ENCODE data around the gene C16orf89.
A peak's percentile ranks its signal among the peaks of the same experiment; 100 is the strongest.

The C16orf89 gene

DNA sequence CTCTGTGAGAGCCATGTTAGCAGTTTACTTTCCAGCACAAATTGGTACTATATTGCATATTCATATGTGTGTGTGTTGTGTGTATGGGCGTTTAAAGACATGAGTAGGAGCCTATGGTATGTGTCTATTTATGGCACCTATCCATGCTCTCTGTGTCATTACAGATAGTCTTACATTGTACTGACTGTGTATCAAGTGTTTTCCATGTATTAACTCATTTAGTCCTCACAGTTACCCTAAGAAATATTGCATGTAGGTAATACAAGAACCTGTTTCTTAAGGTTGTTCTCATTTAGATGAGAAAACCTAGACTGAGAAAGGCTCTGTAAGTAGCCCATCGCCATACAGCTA, 7.5 kb upstream of the C16orf89 start:
- H3K27ac ChIP-seq (ENCODE audit: extremely low read depth, low read depth, low read length) = no peak overlapping the region
- no peak overlapping the region for H3K4me3 ChIP-seq (ENCODE audit: low read depth, low read length)
- H3K9me3 ChIP-seq (ENCODE audit: control insufficient read depth, insufficient read depth, low read depth, low read length) = no peaks in the 10 kb centered on the region
- TF ChIP-seq ZNF266 (tag by site-specific recombination; IDR thresholded peaks at IDR 0.05; ENCODE audit: low read depth) = no peak
- no peak for TF ChIP-seq ZNF23 (tag by site-specific recombination; IDR thresholded peaks at IDR 0.05; ENCODE audit: borderline replicate concordance)
- TF ChIP-seq, protein P1, sequence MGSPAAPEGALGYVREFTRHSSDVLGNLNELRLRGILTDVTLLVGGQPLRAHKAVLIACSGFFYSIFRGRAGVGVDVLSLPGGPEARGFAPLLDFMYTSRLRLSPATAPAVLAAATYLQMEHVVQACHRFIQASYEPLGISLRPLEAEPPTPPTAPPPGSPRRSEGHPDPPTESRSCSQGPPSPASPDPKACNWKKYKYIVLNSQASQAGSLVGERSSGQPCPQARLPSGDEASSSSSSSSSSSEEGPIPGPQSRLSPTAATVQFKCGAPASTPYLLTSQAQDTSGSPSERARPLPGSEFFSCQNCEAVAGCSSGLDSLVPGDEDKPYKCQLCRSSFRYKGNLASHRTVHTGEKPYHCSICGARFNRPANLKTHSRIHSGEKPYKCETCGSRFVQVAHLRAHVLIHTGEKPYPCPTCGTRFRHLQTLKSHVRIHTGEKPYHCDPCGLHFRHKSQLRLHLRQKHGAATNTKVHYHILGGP (tag by site-specific recombination; IDR thresholded peaks at IDR 0.05) = no peak
- no peak for TF ChIP-seq ZNF112 (tag by site-specific recombination; IDR thresholded peaks at IDR 0.05)
- no peak for TF ChIP-seq ZNF514 (tag by site-specific recombination; IDR thresholded peaks at IDR 0.05)
- TF ChIP-seq, protein P2, sequence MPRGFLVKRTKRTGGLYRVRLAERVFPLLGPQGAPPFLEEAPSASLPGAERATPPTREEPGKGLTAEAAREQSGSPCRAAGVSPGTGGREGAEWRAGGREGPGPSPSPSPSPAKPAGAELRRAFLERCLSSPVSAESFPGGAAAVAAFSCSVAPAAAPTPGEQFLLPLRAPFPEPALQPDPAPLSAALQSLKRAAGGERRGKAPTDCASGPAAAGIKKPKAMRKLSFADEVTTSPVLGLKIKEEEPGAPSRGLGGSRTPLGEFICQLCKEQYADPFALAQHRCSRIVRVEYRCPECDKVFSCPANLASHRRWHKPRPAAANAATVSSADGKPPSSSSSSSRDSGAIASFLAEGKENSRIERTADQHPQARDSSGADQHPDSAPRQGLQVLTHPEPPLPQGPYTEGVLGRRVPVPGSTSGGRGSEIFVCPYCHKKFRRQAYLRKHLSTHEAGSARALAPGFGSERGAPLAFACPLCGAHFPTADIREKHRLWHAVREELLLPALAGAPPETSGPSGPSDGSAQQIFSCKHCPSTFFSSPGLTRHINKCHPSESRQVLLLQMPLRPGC (tag by site-specific recombination; IDR thresholded peaks at IDR 0.05) = no peak
- TF ChIP-seq ZNF473 (tag by site-specific recombination; IDR thresholded peaks at IDR 0.05) = no peak
- TF ChIP-seq ZNF211 (tag by site-specific recombination; IDR thresholded peaks at IDR 0.05; ENCODE audit: low read depth) = no peak
- no peak for TF ChIP-seq ZNF19 (tag by site-specific recombination; IDR thresholded peaks at IDR 0.05; ENCODE audit: low read depth)
- ChIA-PET CTCF (interaction anchor here (1.5 kb wide), 1 partner anchor 11 kb away, joined by 4 read pairs; no protein-coding TSS in a partner anchor), POLR2A (no interaction called here)
- H3K4me1 ChIP-seq (ENCODE audit: control insufficient read depth, insufficient read depth, low read length) = no peaks in the 10 kb centered on the region
- peaks cover 0 to 35% of the 10 kb centered on the region in 2 experiments; a peak in 1 of 3 replicates for H3K36me3 ChIP-seq (ENCODE audit: control insufficient read depth in 2 of 2, insufficient read depth in 1 of 2, low read length in 2 of 2)

DNA sequence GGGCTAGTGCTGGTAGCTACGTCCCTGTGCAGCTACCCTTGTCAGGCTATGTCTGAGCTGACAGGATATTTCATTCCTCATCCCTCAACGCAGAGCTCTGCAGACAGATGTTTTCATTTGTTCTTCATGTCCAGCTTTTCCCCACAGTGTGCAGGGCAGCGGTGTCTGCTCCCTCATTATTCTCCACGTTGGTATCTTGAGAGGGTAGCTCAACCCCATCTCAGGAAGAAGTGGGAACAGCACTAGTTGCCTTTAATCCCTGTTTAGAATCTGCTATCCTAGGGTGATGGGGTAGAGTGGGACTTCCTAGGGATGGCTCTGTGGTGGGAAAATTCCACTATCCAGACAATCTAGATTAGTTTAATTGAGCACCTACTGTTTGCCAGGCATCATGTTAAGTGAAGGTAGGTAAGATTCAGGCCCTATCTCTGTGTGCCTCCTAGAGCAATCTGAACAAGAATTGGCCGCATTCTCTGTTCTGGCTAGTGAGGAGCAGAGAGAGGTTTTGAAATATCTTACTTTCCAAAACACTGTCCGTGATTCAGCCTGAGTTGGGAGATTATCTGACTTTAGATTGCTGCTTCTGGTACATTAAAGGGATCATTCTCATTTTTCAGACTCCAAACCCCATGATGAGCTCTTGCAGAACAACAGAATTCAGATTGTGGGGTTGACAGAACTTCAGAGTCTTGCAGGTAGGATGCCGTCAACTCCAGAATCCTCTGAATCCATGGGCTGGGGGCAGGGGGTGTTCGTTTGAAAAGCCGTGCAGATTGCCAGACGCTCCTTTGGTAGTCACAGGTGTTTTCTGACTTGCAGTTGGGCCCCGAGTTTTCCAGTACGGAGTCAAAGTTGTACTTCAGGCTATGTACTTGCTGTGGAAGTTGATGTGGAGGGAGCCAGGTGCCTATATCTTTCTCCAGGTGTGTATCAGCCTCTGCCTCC, 6.8 kb upstream of the C16orf89 start:
- no peaks in the 10 kb centered on the region for H3K4me1 ChIP-seq (ENCODE audit: control insufficient read depth, insufficient read depth, low read length)
- H3K4me3 ChIP-seq (ENCODE audit: low read depth, low read length) = peak overlapping the region; percentile 90
- H3K36me3 ChIP-seq (ENCODE audit: control insufficient read depth in 2 of 2, insufficient read depth in 1 of 2, low read length in 2 of 2) = peaks cover 0 to 35% of the 10 kb centered on the region in 2 experiments; a peak in 1 of 3 replicates
- ChIA-PET CTCF (interaction anchor here (0.5 to 1.5 kb wide), 3 partner anchors 10 to 115 kb away, joined by 3 to 4 read pairs (median 3); no protein-coding TSS in a partner anchor), POLR2A (interaction anchor here (1.5 kb wide), 1 partner anchor 25 kb away, joined by 5 read pairs; no protein-coding TSS in a partner anchor)
- TF ChIP-seq KLF7 (tag by site-specific recombination; IDR thresholded peaks at IDR 0.05; ENCODE audit: borderline replicate concordance) (no peak), ZFHX2 (tag by site-specific recombination; conservative IDR thresholded peaks at IDR 0.05) (no peak), ZNF843 (tag by site-specific recombination; IDR thresholded peaks at IDR 0.05) (no peak), ZNF521 (tag by site-specific recombination; IDR thresholded peaks at IDR 0.05) (no peak), ZBTB1 (tag by site-specific recombination; IDR thresholded peaks at IDR 0.05) (no peak), ZNF664 (tag by site-specific recombination; IDR thresholded peaks at IDR 0.05) (peak; percentile 87), ZNF621 (tag by site-specific recombination; IDR thresholded peaks at IDR 0.05) (no peak), WT1 (tag by site-specific recombination; IDR thresholded peaks at IDR 0.05) (no peak)
- no peaks in the 10 kb centered on the region for H3K9me3 ChIP-seq (ENCODE audit: control insufficient read depth, insufficient read depth, low read depth, low read length)
- no peak overlapping the region; the same call in 1 of the 2 replicates for H3K27ac ChIP-seq (ENCODE audit: extremely low read depth, low read depth, low read length)

DNA sequence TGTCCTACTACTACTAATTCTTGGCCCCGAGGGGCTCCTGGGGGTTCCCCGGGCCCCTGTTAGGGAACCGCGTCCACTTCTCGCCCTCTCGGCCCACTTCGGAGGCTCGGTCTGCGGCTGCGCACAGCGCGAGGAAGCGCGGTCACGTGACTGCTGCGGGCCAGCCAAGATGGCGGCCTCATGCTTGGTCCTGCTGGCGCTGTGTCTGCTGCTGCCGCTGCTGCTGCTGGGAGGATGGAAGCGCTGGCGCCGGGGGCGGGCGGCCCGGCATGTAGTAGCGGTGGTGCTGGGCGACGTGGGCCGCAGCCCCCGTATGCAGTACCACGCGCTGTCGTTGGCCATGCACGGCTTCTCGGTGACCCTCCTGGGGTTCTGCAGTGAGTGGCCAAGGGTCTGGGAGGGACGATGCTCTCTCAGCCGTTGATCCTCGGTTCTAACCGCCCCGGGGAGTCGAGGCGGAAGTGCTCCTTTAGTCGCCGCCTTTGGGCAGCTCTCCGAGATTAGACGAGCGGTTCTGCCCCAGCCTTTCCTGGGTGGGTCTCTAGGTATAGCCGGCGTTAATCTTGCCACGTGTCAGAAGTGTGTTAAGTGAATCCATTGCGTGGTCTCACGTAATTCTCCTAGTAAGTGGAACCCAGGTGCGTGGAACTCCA, 6.1 kb upstream of the C16orf89 start, which contains the start of gene ALG1:
Gene ALG1 (plus strand): TSS at position 163 of the 653 bp plus-strand sequence. CDS start 7 bp downstream, at position 170.
- H3K4me1 ChIP-seq (ENCODE audit: control insufficient read depth, insufficient read depth, low read length) = no peaks in the 10 kb centered on the region
- H3K27ac ChIP-seq (ENCODE audit: extremely low read depth, low read depth, low read length) = no peak within 1 kb of the TSS; the same call in 1 of the 2 replicates
- CTCF ChIA-PET = interaction anchor here (1.2 to 1.5 kb wide), 2 partner anchors 9 to 13 kb away, joined by 3 to 4 read pairs; no protein-coding TSS in a partner anchor
- POLR2A ChIA-PET = interaction anchor here (1.5 kb wide), 1 partner anchor 26 kb away, joined by 5 read pairs; no protein-coding TSS in a partner anchor
- no peaks in the 10 kb centered on the region for H3K9me3 ChIP-seq (ENCODE audit: control insufficient read depth, insufficient read depth, low read depth, low read length)
- peak within 1 kb of the TSS; percentile 90 for H3K4me3 ChIP-seq (ENCODE audit: low read depth, low read length)
- peaks cover 0 to 29% of the 10 kb centered on the region in 2 experiments; a peak in 1 of 3 replicates for H3K36me3 ChIP-seq (ENCODE audit: control insufficient read depth in 2 of 2, insufficient read depth in 1 of 2, low read length in 2 of 2)
- TF ChIP-seq ZNF266 (tag by site-specific recombination; IDR thresholded peaks at IDR 0.05; ENCODE audit: low read depth) = no peak
- TF ChIP-seq WT1 (tag by site-specific recombination; IDR thresholded peaks at IDR 0.05) = peak; percentile 44; the same call in 1 of the 2 replicates
- TF ChIP-seq, protein P3, sequence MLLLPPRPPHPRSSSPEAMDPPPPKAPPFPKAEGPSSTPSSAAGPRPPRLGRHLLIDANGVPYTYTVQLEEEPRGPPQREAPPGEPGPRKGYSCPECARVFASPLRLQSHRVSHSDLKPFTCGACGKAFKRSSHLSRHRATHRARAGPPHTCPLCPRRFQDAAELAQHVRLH (tag by site-specific recombination; IDR thresholded peaks at IDR 0.05) = 0 out of 2 replicates have a peak, but pooled peaks have one; percentile 16
- no peak for TF ChIP-seq OSR2 (tag by site-specific recombination; IDR thresholded peaks at IDR 0.05)
- TF ChIP-seq, protein P4, sequence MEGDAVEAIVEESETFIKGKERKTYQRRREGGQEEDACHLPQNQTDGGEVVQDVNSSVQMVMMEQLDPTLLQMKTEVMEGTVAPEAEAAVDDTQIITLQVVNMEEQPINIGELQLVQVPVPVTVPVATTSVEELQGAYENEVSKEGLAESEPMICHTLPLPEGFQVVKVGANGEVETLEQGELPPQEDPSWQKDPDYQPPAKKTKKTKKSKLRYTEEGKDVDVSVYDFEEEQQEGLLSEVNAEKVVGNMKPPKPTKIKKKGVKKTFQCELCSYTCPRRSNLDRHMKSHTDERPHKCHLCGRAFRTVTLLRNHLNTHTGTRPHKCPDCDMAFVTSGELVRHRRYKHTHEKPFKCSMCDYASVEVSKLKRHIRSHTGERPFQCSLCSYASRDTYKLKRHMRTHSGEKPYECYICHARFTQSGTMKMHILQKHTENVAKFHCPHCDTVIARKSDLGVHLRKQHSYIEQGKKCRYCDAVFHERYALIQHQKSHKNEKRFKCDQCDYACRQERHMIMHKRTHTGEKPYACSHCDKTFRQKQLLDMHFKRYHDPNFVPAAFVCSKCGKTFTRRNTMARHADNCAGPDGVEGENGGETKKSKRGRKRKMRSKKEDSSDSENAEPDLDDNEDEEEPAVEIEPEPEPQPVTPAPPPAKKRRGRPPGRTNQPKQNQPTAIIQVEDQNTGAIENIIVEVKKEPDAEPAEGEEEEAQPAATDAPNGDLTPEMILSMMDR (tag by site-specific recombination; IDR thresholded peaks at IDR 0.05) = 0 out of 2 replicates have a peak, but pooled peaks have one; percentile 46
- TF ChIP-seq ZNF24 (tag by site-specific recombination; IDR thresholded peaks at IDR 0.05) = peak; percentile 90
- no peak for TF ChIP-seq SCRT1 (tag by site-specific recombination; IDR thresholded peaks at IDR 0.05; ENCODE audit: borderline replicate concordance)
- TF ChIP-seq ZNF561 (tag by site-specific recombination; IDR thresholded peaks at IDR 0.05; ENCODE audit: borderline replicate concordance) = peak; percentile 100
- 0 out of 2 replicates have a peak, but pooled peaks have one; percentile 34 for TF ChIP-seq HOXD13 (CRISPR knock-in tag; IDR thresholded peaks at IDR 0.05; ENCODE audit: borderline replicate concordance)

All from HEK293 (cell line).